Natural killer cell (primary cell): ENCODE results near the gene ATP8B1. TPM values are rescaled to one million over a fixed set of nuclear protein-coding genes. Genes with fewer than 3 reads are reported as not detected.

Source experiments
- ATAC-seq, 3 donors: fragments of 150-1000 bp in 2 of 3; fragments of 200-7000 bp in 1 of 3; cut with Tn5 transposase; 1 replicate in 1 of 3; 2 replicates in 2 of 3; pipeline ENCODE4 v1.10.0; 2021; ENCODE audit warnings: mild to moderate bottlenecking in 2 of 3, moderate library complexity in 2 of 3
- DNase-seq, 2 donors: peaks; one replicate each; pipeline versions ENCODE4 v3.0.0 to v3.0.0-alpha.2; 2013 to 2021; ENCODE audit warnings: mixed read lengths in 1 of 2
- H3K27ac ChIP-seq: one replicate; pipeline ENCODE4 v1.5.1; 2013; ENCODE audit warnings: mild to moderate bottlenecking, low read length
- H3K27me3 ChIP-seq: one replicate; pipeline ENCODE4 v1.6.1; 2013; ENCODE audit warnings: low read length; ENCODE audit not compliant: control insufficient read depth, insufficient read depth
- H3K36me3 ChIP-seq: one replicate; pipeline ENCODE4 v1.6.1; 2013; ENCODE audit warnings: low read length; ENCODE audit not compliant: control insufficient read depth, insufficient read depth
- H3K4me1 ChIP-seq: one replicate; pipeline ENCODE4 v1.6.1; 2013; ENCODE audit warnings: low read length; ENCODE audit not compliant: control insufficient read depth, insufficient read depth
- H3K4me3 ChIP-seq: one replicate; pipeline ENCODE4 v1.5.1; 2013; ENCODE audit warnings: low read length
- H3K9me3 ChIP-seq: one replicate; pipeline ENCODE4 v1.6.1; 2013; ENCODE audit warnings: low read length; ENCODE audit not compliant: control insufficient read depth, insufficient read depth
- H3K27ac Mint-ChIP-seq, 2 donors: one replicate each; pipeline ENCODE4 v1.8.0; 2022; ENCODE audit warnings: mild to moderate bottlenecking in 2 of 2, mixed read lengths in 2 of 2, moderate library complexity in 1 of 2
- H3K27me3 Mint-ChIP-seq, 2 donors: one replicate each; pipeline ENCODE4 v1.8.0; 2022; ENCODE audit warnings: low read depth in 2 of 2, mixed read lengths in 2 of 2
- H3K36me3 Mint-ChIP-seq: one replicate; pipeline ENCODE4 v1.8.0; 2022; ENCODE audit warnings: mixed read lengths
- H3K4me1 Mint-ChIP-seq, 2 donors: one replicate each; pipeline ENCODE4 v1.8.0; 2022; ENCODE audit warnings: mixed read lengths in 2 of 2
- H3K4me3 Mint-ChIP-seq: one replicate; pipeline ENCODE4 v1.8.0; 2022; ENCODE audit warnings: mild to moderate bottlenecking, moderate library complexity, mixed read lengths
- H3K9me3 Mint-ChIP-seq, 2 donors: one replicate each; pipeline ENCODE4 v1.8.0; 2022; ENCODE audit warnings: mixed read lengths in 2 of 2
- CTCF ChIP-seq: fragments of 200-600 bp; IDR thresholded peaks from one replicate; pipeline ENCODE4 v1.8.0; 2022; ENCODE audit warnings: antibody characterized with exemption
- WGBS: methylation state at CpG from one replicate; pipeline ENCODE4 v1.1.7; 2013; ENCODE audit warnings: missing lambda C conversion rate; ENCODE audit not compliant: insufficient coverage; 5-methylcytosine and 5-hydroxymethylcytosine counted together
- intact Hi-C: fragments of 100-400 bp; cut with micrococcal nuclease; formaldehyde crosslinking; loops from one replicate; pipeline ENCODE4 v1.14.2; 2022
- total RNA-seq, 4 donors: library from RNA; stranded (reverse); fragments of 120-200 nt in 1 of 4; gene quantifications; one replicate each; pipeline versions ENCODE4 v1.2.3 to v1.2.4, GENCODE V29; 2013 to 2022

The ATP8B1 gene
- total RNA-seq, 3 donors from 2014 or later (not counting 1 experiment from before 2014, with no cell fraction given): not detected

DNA sequence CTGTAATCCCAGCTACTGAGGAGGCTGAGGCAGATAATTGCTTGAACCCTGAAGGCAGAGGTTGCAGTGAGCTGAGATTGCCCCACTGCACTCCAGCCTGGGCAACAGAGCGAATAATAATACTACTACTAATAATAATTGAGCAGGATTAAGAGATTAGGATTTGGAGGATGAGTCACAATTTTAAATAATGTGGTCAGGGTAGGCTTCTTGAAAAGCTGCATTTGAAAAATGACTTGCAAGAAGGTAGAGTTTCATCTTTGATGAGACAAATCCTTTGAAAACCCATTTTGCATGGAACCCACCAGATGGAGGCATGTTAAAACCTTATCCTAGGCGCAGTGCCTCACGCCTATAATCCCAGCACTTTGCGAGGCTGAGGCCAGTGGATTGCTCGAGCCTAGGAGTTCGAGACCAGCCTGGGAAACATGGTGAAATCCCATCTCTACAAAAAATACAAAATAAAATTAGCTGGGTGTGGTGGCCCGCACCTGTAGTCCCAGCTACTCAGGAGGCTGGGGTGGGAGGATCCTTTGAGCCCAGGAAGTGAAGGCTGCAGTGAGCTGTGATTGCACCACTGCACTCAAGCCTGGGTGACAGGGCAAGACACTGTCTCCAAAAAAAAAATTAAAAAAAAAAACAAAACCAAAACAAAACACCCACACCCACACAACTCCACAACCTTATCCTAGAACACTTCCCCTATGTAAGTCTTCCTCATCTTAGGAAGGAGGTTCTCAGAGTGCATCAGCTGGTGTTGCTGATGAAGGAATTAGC is 3.3 kb upstream of the ATP8B1 start:
- Histone ChIP-seq H3K9me3 (no peaks in the 10 kb centered on the region), H3K4me1 (peaks cover 19% of the 10 kb centered on the region), H3K36me3 (no peaks in the 10 kb centered on the region), H3K27ac (no peak overlapping the region), H3K27me3 (peaks cover 22% of the 10 kb centered on the region), H3K4me3 (no peak overlapping the region)
- H3K36me3 Mint-ChIP-seq: no peaks in the 10 kb centered on the region
- 90% methylated on average over 3 of the region's 7 CpGs for WGBS
- intact Hi-C loops: no loop called here
- no peak overlapping the region for H3K4me3 Mint-ChIP-seq
- peaks cover 28 to 30% of the 10 kb centered on the region in 2 donors for H3K27me3 Mint-ChIP-seq
- H3K4me1 Mint-ChIP-seq: peaks cover 0 to 11% of the 10 kb centered on the region in 2 donors
- no peaks in the 10 kb centered on the region for H3K9me3 Mint-ChIP-seq
- DNase-seq (no peak), ATAC-seq (no peak)
- no peak for TF ChIP-seq CTCF
- no peak overlapping the region for H3K27ac Mint-ChIP-seq

DNA sequence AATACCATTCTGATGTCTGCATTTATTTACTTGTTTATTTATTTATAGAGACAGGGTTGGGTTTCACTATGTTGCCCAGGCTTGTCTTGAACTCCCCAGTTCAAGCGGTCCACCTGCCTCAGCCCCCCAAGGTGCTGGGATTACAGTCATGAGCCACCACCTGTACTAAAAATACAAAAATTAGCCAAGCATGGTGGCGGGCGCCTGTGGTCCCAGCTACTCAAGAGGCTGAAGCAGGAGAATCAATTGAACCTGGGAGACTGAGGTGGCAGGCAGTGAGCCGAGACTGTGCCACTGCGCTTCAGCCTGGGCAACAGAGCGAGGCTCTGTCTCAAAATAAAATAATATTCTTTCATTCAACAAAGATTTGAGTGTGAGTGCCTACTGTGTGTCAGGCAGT is 2.0 kb upstream of the ATP8B1 start:
- intact Hi-C loops: no loop called here

DNA sequence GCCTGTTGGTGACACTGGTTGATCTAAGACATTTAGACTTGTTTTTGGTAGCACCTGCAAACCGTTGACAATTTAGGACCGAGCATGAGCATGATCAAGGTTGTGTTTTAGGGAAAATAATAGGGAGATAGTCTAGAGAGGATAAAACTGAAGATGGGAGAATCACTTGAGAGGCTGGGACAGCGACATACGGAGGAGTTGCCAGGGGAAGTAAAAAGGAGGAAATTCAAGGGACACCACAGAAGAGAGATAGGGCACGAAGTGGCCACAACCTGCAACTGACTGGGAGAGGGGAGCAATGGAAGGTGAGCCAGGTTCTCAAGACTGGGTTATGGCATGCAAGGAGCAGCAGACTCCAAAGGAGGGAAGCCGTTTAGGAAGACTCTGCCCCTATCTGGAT is 1.4 kb upstream of the ATP8B1 start:
- DNase-seq (no peak), ATAC-seq (no peak)
- Histone ChIP-seq H3K36me3 (no peaks in the 10 kb centered on the region), H3K27ac (no peak overlapping the region), H3K27me3 (peaks cover 23% of the 10 kb centered on the region), H3K4me3 (no peak overlapping the region), H3K4me1 (peaks cover 19% of the 10 kb centered on the region), H3K9me3 (no peaks in the 10 kb centered on the region)
- Mint-ChIP-seq H3K9me3 (no peaks in the 10 kb centered on the region), H3K27me3 (peaks cover 36 to 46% of the 10 kb centered on the region in 2 donors), H3K27ac (no peak overlapping the region), H3K36me3 (no peaks in the 10 kb centered on the region), H3K4me1 (peaks cover 0 to 12% of the 10 kb centered on the region in 2 donors), H3K4me3 (no peak overlapping the region)
- no peak for TF ChIP-seq CTCF
- intact Hi-C loops: no loop called here
- WGBS: 44% methylated on average over 6 of the region's 6 CpGs

More for the DNA sequence above, 2.0 kb upstream of the ATP8B1 start:
- no peak for DNase-seq
- TF ChIP-seq CTCF: no peak
- 81% methylated on average over 4 of the region's 6 CpGs for WGBS
- peaks cover 0 to 12% of the 10 kb centered on the region in 2 donors for H3K4me1 Mint-ChIP-seq
- H3K27me3 Mint-ChIP-seq: peaks cover 36 to 40% of the 10 kb centered on the region in 2 donors
- no peaks in the 10 kb centered on the region for H3K36me3 ChIP-seq
- H3K4me3 ChIP-seq: no peak overlapping the region
- H3K27ac ChIP-seq: no peak overlapping the region
- H3K36me3 Mint-ChIP-seq: no peaks in the 10 kb centered on the region
- no peaks in the 10 kb centered on the region for H3K9me3 ChIP-seq
- no peak for ATAC-seq
- H3K4me1 ChIP-seq: peaks cover 19% of the 10 kb centered on the region
- no peak overlapping the region for H3K4me3 Mint-ChIP-seq
- no peak overlapping the region for H3K27ac Mint-ChIP-seq
- peaks cover 23% of the 10 kb centered on the region for H3K27me3 ChIP-seq
- no peaks in the 10 kb centered on the region for H3K9me3 Mint-ChIP-seq
